HAP-1 (cell line): Measurements from ENCODE around the gene NAA15.
"Not testable (repeated sequence)": the region's sequence is repeated elsewhere in the genome, so short reads cannot be mapped to it uniquely, and the experiment has no call there.

ENCODE experiments used
- DNase-seq, 2 experiments: peaks; one replicate each; pipeline ENCODE4 v3.0.0-alpha.2; 2016 to 2020; ENCODE audit warnings: low spot score in 2 of 2
- H3K27me3 ChIP-seq: fragments of 250-450 bp; sonication (Bioruptor Pico); 2 replicates; pipeline ENCODE4 v1.5.1; 2020; ENCODE audit warnings: low read depth, mild to moderate bottlenecking, moderate library complexity
- H3K36me3 ChIP-seq: fragments of 250-450 bp; sonication (Bioruptor Pico); replicated peaks from 2 replicates; pipeline ENCODE4 v1.5.1; 2020; ENCODE audit warnings: mild to moderate bottlenecking
- H3K4me1 ChIP-seq: fragments of 250-450 bp; sonication (Bioruptor Pico); 2 replicates; pipeline ENCODE4 v1.5.1; 2020; ENCODE audit warnings: mild to moderate bottlenecking
- H3K4me3 ChIP-seq: fragments of 250-450 bp; sonication (Bioruptor Pico); 2 replicates; pipeline ENCODE4 v1.5.1; 2020; ENCODE audit warnings: mild to moderate bottlenecking, moderate library complexity
- H3K9me3 ChIP-seq: fragments of 250-450 bp; sonication (Bioruptor Pico); 2 replicates; pipeline ENCODE4 v1.5.1; 2020; ENCODE audit warnings: mild to moderate bottlenecking, moderate library complexity
- in situ Hi-C: fragments of 300-500 bp; cut with MboI; formaldehyde crosslinking; loops from 3 replicates; pipeline ENCODE4 v1.14.3; 2020; ENCODE audit warnings: low sequenced_read_pairs, inconsistent platforms, mixed read lengths

The NAA15 gene

GRCh38 chr4:139454111-139455045 lies 153.1 kb downstream of the NAA15 start, which contains the start of gene RAB33B:
RAB33B (plus strand) TSS chr4:139454121; CDS start chr4:139454196, 75 bp downstream.
- peaks cover 3% of the 10 kb centered on the region; the same call in 1 of the 2 replicates for H3K36me3 ChIP-seq
- H3K4me1 ChIP-seq, result peaks cover 36% of the 10 kb centered on the region
- peaks cover 5% of the 10 kb centered on the region; the same call in 1 of the 2 replicates for H3K9me3 ChIP-seq
- in situ Hi-C loops, result no loop called here
- no peak for DNase-seq
- peak within 1 kb of the TSS; percentile 82 for H3K4me3 ChIP-seq
- H3K27me3 ChIP-seq, result no peaks in the 10 kb centered on the region; the same call in 1 of the 2 replicates

GRCh38 chr4:139455126-139455538 lies 153.8 kb downstream of the NAA15 start:
- in situ Hi-C loops, result no loop called here
- Histone ChIP-seq H3K4me3 (peak overlapping the region; percentile 82), H3K9me3 (peaks cover under 1% of the 10 kb centered on the region; the same call in 1 of the 2 replicates), H3K27me3 (no peaks in the 10 kb centered on the region; the same call in 1 of the 2 replicates), H3K4me1 (peaks cover 36% of the 10 kb centered on the region), H3K36me3 (peaks cover 1% of the 10 kb centered on the region; the same call in 1 of the 2 replicates)
- no peak for DNase-seq

DNA sequence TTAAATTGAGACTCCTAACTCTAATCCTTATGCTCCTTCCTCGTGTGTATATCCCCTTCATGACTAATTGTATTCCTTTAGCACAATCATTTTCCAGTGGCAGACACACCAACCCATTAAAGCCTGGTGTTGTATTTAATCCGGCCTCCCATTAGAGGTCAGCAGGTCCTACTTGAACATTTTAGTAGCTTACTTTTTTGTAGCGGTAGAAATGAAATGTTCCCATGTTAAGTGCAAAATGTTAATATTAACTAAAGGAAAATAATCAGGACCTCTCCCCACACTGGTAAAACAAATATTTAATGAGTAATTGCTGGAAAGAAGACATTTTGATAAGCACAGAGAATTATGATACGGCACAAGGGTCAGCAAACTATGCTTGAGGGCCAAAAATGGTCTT lies 156.0 kb downstream of the NAA15 start:
- no peak overlapping the region for H3K4me3 ChIP-seq
- DNase-seq, result peak in 1 of 2 experiments; percentile 16

DNA sequence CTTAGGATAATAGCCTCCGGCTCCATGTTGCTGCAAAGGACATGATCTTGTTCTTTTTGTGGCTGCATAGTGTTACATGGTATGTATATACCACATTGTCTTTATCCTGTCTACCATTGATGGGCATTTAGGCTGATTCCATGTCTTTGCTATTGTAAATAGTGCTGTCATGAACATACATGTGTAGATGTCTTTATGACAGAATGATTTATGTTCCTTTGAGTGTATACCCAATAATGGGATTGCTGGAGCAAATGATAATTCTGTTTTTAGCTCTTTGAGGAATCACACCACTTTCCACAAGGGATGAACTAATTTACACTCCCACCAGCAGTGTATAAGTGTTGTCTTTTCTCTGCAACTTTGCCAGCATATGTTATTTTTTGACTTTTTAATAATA lies 157.2 kb downstream of the NAA15 start:
- peaks cover 29% of the 10 kb centered on the region for H3K4me1 ChIP-seq
- no peak for DNase-seq
- in situ Hi-C loops, result no loop called here

More for the DNA sequence above, 156.0 kb downstream of the NAA15 start:
- in situ Hi-C loops, result no loop called here
- Histone ChIP-seq H3K27me3 (no peaks in the 10 kb centered on the region; the same call in 1 of the 2 replicates), H3K4me1 (peaks cover 32% of the 10 kb centered on the region), H3K9me3 (no peaks in the 10 kb centered on the region), H3K36me3 (no peaks in the 10 kb centered on the region)

DNA sequence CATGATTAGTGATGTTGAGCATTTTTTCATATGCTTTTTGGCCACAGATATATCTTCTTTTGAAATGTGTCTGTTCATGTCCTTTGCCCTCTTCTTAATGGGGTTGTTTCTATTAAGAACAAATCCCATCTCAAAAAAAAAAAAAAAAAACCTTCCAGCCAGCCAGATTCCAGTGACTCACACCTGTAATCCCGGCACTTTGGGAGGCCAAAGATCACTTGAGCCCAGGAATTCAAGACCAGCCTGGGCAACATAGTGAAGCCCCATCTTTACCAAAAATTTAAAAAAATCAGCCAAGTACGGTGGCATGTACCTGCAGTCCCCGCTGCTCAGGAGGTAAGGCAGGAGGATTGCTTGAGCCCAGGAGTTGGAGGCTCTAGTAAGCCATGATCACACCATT lies 157.7 kb downstream of the NAA15 start:
- in situ Hi-C loops, result no loop called here
- Histone ChIP-seq H3K4me1 (peaks cover 29% of the 10 kb centered on the region), H3K9me3 (no peaks in the 10 kb centered on the region), H3K36me3 (no peaks in the 10 kb centered on the region), H3K4me3 (no peak overlapping the region), H3K27me3 (no peaks in the 10 kb centered on the region; the same call in 1 of the 2 replicates)
- no peak for DNase-seq

More for the DNA sequence above, 157.2 kb downstream of the NAA15 start:
- H3K27me3 ChIP-seq, result no peaks in the 10 kb centered on the region; the same call in 1 of the 2 replicates
- no peaks in the 10 kb centered on the region for H3K36me3 ChIP-seq
- no peak overlapping the region for H3K4me3 ChIP-seq
- no peaks in the 10 kb centered on the region for H3K9me3 ChIP-seq

DNA sequence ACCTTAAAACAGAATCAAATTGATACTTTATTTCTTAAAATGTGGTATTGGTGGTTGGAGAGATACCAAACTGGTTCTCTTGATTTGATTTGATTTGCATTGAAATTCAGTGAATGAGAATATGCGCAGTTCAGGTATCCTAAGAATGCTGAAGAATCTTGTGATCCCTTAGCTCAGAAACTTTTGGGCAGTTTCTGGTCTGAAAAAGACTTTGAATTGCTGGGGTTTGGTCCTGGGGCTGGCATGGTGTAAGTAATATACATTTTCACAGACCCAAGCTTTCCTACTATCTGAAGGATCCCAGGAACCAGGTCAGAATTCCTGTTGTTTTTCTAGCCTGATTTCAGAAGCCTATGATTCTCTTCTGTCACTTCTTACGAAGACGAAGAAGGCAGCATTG lies 159.3 kb downstream of the NAA15 start:
- Histone ChIP-seq H3K4me3 (no peak overlapping the region), H3K9me3 (no peaks in the 10 kb centered on the region), H3K36me3 (no peaks in the 10 kb centered on the region), H3K4me1 (peaks cover 24% of the 10 kb centered on the region), H3K27me3 (no peaks in the 10 kb centered on the region; the same call in 1 of the 2 replicates)
- DNase-seq, result no peak
- in situ Hi-C loops, result no loop called here

DNA sequence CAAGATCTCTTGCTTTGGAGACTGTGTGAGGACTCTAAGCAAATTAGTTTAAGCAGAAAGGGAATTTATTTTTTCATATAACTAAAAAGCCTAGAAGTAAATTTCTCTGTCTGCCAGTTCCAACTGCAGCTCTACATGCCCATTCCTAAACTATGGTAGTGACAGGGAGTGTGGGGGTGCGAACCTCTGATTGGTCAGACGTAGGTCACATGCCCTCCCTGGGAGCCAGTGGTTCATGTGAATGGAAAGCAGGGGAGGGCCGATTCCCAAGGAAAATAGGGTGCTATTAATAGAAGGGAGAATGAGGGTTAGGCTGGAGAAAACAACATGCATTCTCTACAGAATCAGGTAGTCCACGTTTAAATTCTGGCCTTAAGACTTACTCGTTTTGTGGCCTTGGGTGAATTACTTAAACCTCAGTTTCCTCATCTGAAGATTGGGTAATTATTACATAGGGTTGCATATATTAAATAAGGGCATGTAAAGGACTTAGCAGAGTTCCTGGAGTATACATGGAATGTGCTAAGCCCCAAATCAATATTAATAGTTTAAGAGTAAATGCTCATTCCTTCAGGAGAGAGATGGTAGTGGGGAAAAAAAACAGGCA lies 159.8 kb downstream of the NAA15 start:
- in situ Hi-C loops, result no loop called here
- peak in 1 of 2 experiments; percentile 37 for DNase-seq

DNA sequence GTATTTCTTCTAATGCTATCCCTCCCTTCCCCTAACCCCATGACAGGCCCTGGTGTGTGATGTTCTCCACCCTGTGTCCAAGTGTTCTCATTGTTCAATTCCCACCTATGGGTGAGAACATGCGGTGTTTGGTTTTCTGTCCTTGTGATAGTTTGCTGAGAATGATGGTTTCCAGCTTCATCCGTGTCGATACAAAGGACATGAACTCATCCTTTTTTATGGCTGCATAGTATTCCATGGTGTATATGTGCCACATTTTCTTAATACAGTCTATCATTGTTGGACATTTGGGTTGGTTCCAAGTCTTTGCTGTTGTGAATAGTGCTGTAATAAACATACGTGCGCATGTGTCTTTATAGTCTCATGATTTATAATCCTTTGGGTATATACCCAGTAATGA lies 163.2 kb downstream of the NAA15 start:
- H3K4me3 ChIP-seq, H3K9me3 ChIP-seq, DNase-seq, H3K4me1 ChIP-seq, H3K27me3 ChIP-seq, H3K36me3 ChIP-seq, in situ Hi-C loops: not testable (repeated sequence)

More for the DNA sequence above, 159.8 kb downstream of the NAA15 start:
- H3K36me3 ChIP-seq, result no peaks in the 10 kb centered on the region
- peaks cover 22% of the 10 kb centered on the region for H3K4me1 ChIP-seq
- H3K4me3 ChIP-seq, result no peak overlapping the region
- H3K9me3 ChIP-seq, result no peaks in the 10 kb centered on the region
- H3K27me3 ChIP-seq, result no peaks in the 10 kb centered on the region; the same call in 1 of the 2 replicates

- Histone ChIP-seq H3K4me1 (no peaks in the 10 kb centered on the region), H3K4me3 (no peak overlapping the region), H3K9me3 (peaks cover 7% of the 10 kb centered on the region; the same call in 1 of the 2 replicates), H3K27me3 (no peaks in the 10 kb centered on the region), H3K36me3 (no peaks in the 10 kb centered on the region)
- in situ Hi-C loops, result no loop called here
- no peak for DNase-seq
Observed at GRCh38 chr4:139465922-139466321, 164.6 kb downstream of the NAA15 start.

DNA sequence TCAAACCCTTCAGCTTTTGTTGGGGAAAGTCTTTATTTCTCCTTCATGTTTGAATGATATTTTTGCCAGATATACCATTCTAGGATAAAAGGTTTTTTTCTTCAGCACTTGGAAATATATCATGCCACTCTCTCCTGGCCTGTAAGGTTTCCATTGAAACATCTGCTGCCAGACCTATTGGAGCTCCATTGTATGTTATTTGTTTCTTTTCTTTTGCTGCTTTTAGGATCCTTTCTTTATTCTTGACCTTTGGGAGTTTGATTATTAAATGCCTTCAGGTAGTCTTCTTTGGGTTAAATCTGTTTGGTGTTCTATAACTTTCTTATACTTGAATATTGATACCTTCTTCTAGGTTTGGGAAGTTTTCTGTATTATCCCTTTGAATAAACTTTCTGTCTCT lies 167.5 kb downstream of the NAA15 start:
- H3K27me3 ChIP-seq, DNase-seq, in situ Hi-C loops, H3K9me3 ChIP-seq, H3K4me3 ChIP-seq, H3K36me3 ChIP-seq, H3K4me1 ChIP-seq: not testable (repeated sequence)

DNA sequence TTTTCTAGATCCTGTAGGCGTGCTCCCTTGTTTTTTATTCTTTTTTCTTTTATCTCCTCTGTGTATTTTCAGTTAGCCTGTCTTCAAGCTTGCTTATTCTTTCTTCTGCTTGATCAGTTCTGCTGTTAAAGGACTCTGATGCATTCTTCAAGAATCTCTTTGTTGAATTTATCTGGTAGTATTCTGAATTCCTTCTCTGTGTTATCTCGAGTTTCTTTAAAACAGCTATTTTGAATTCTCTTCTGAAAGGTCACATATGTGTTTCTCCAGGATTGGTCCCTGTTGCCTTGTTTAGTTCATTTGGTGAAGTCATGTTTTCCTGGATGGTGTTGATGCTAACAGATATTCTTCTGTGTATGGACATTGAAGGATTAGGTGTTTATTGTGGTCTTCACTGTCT lies 167.9 kb downstream of the NAA15 start:
- Histone ChIP-seq H3K4me1 (no peaks in the 10 kb centered on the region), H3K4me3 (no peak overlapping the region), H3K27me3 (no peaks in the 10 kb centered on the region), H3K36me3 (peaks cover 9% of the 10 kb centered on the region), H3K9me3 (peaks cover 7% of the 10 kb centered on the region; the same call in 1 of the 2 replicates)
- DNase-seq, result no peak
- in situ Hi-C loops, result no loop called here
